Neural cell (in vitro differentiated cells): ENCODE results near the gene MARCHF9. TPM values are rescaled to one million over a fixed set of nuclear protein-coding genes. Genes with fewer than 3 reads are reported as not detected.

Experiments used
- H2AFZ ChIP-seq: fragments of 200-600, 300-800 bp; sonication (generic), shearing (Covaris generic); 2 replicates; pipeline ENCODE4 v1.6.0; 2014; ENCODE audit warnings: low read depth, mild to moderate bottlenecking, antibody characterized with exemption, low read length, moderate library complexity
- H3F3A ChIP-seq: fragments of 200-600 bp; shearing (Covaris generic); 2 replicates; pipeline ENCODE4 v1.6.1; 2016; ENCODE audit warnings: mild to moderate bottlenecking, moderate library complexity, mixed read lengths, antibody characterized with exemption, low read length; ENCODE audit not compliant: insufficient read depth, poor library complexity, severe bottlenecking
- H3K27ac ChIP-seq: fragments of 200-600, 300-800 bp; sonication (generic), shearing (Covaris generic); 2 replicates; pipeline ENCODE4 v1.5.1; 2014; ENCODE audit warnings: mild to moderate bottlenecking, low read length, moderate library complexity
- H3K27me3 ChIP-seq: fragments of 300-800, 200-600 bp; sonication (generic), shearing (Covaris generic); 2 replicates; pipeline ENCODE4 v1.6.0; 2014; ENCODE audit warnings: mild to moderate bottlenecking, low read depth, low read length, moderate library complexity; ENCODE audit not compliant: insufficient read depth
- H3K36me3 ChIP-seq: fragments of 300-800, 200-600 bp; sonication (generic), shearing (Covaris generic); 2 replicates; pipeline ENCODE4 v1.5.1; 2014; ENCODE audit warnings: mild to moderate bottlenecking, antibody characterized with exemption, low read length, moderate library complexity; ENCODE audit not compliant: insufficient read depth
- H3K4me2 ChIP-seq: fragments of 300-800, 200-600 bp; sonication (generic), shearing (Covaris generic); 2 replicates; pipeline ENCODE4 v1.6.0; 2014; ENCODE audit warnings: mild to moderate bottlenecking, low read length
- H3K4me3 ChIP-seq: fragments of 300-800, 200-600 bp; sonication (generic), shearing (Covaris generic); 2 replicates; pipeline ENCODE4 v1.5.1; 2014; ENCODE audit warnings: mild to moderate bottlenecking, low read length, moderate library complexity
- H3K79me2 ChIP-seq: fragments of 200-600 bp; shearing (Covaris generic); replicated peaks from 2 replicates; pipeline ENCODE4 v1.6.0; 2014; ENCODE audit warnings: mild to moderate bottlenecking, low read length, moderate library complexity; ENCODE audit not compliant: insufficient read depth
- H3K9ac ChIP-seq: fragments of 300-800, 200-600 bp; sonication (generic), shearing (Covaris generic); 2 replicates; pipeline ENCODE4 v1.6.1; 2016; ENCODE audit warnings: mild to moderate bottlenecking, low read length, mixed read lengths
- H3K9me2 ChIP-seq: fragments of 200-600 bp; shearing (Covaris generic); 2 replicates; pipeline ENCODE4 v1.6.1; 2016; ENCODE audit warnings: mild to moderate bottlenecking, low read length, mixed read lengths; ENCODE audit not compliant: insufficient read depth
- H3K9me3 ChIP-seq: fragments of 200-600, 300-800 bp; sonication (generic), shearing (Covaris generic); 2 replicates; pipeline ENCODE4 v1.6.1; 2016; ENCODE audit warnings: mild to moderate bottlenecking, mixed run types, low read length, moderate library complexity, mixed read lengths
- H4K20me1 ChIP-seq: fragments of 200-600 bp; shearing (Covaris generic); 2 replicates; pipeline ENCODE4 v1.6.1; 2016; ENCODE audit warnings: mild to moderate bottlenecking, mixed run types; ENCODE audit not compliant: insufficient read depth
- EP300 ChIP-seq: fragments of 450-650 bp; conservative IDR thresholded peaks from 2 replicates; pipeline ENCODE4 v1.6.1; 2014; ENCODE audit warnings: antibody characterized with exemption, mild to moderate bottlenecking, moderate library complexity; ENCODE audit not compliant: poor library complexity, severe bottlenecking
- EZH2 ChIP-seq: fragments of 200-600, 300-800 bp; shearing (Covaris generic), sonication (generic); IDR thresholded peaks from 2 replicates; pipeline ENCODE4 v1.6.1; 2014; ENCODE audit warnings: antibody characterized with exemption, low read length, borderline replicate concordance, mild to moderate bottlenecking; ENCODE audit not compliant: insufficient read depth, poor library complexity, severe bottlenecking
- MXI1 ChIP-seq: fragments of 450-650 bp; conservative IDR thresholded peaks from 2 replicates; pipeline ENCODE4 v1.6.1; 2014; ENCODE audit warnings: antibody characterized with exemption, mild to moderate bottlenecking; ENCODE audit not compliant: poor library complexity, severe bottlenecking
- POLR2AphosphoS5 ChIP-seq: IDR thresholded peaks from 2 replicates; pipeline ENCODE4 v1.6.1; 2012
- RAD21 ChIP-seq: fragments of 450-650 bp; conservative IDR thresholded peaks from 2 replicates; pipeline ENCODE4 v1.6.1; 2014; ENCODE audit warnings: antibody characterized with exemption, mild to moderate bottlenecking, moderate library complexity
- SMC3 ChIP-seq: fragments of 450-650 bp; conservative IDR thresholded peaks from 2 replicates; pipeline ENCODE4 v1.6.1; 2014; ENCODE audit warnings: antibody characterized with exemption, mild to moderate bottlenecking, moderate library complexity; ENCODE audit not compliant: poor library complexity
- TAF1 ChIP-seq: IDR thresholded peaks from 2 replicates; pipeline ENCODE4 v1.6.1; 2012; ENCODE audit warnings: low read depth
- polyA plus RNA-seq: library from polyadenylated mRNA; depleted of rRNA; stranded (reverse); fragments of >200 nt; gene quantifications from 2 replicates; pipeline ENCODE4 v1.2.3, GENCODE V29; 2014
- TF ChIP-seq, protein P1 (sequence below): IDR thresholded peaks from 2 replicates; pipeline ENCODE4 v1.6.1; 2012; ENCODE audit warnings: borderline replicate concordance
- TF ChIP-seq, protein P2 (sequence below): fragments of 450-650 bp; IDR thresholded peaks from 2 replicates; pipeline ENCODE4 v1.5.1; 2014; ENCODE audit warnings: antibody characterized with exemption, mild to moderate bottlenecking, moderate library complexity; ENCODE audit not compliant: poor library complexity, severe bottlenecking

Gene MARCHF9
- polyA plus RNA-seq, 1 donor from 2014 or later = 34.5 TPM

DNA sequence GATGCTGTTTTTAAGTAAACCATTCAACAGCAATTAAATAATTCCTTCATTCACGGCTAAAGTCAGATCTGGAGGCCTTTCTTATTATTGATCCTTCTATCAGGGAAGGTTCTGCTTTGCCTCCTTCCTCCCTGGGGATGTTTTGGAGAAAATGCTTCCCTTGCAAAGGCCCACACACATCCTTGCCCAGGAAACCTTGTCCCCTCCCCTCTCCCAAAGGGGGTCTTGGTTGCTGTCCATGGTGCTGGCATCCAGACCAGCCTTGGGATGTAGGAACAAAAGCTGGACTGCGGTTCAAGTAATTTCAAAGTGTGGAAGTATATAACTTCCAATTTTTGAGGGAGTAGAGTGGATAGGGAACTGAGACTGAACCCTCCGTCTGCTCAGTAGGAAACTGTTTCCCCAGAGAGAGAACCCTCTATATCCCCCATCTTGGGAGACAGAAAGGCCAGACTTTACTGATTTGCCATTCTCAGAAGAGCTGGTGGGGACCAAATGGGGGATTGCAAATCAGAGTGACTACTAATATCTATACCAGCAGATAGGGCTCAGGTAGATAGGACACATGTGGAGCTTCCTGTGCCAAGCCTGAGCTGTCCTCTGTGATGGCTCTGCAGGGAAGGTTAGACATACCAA, 5.6 kb downstream of the MARCHF9 start:
- H3K4me3 ChIP-seq = no peak overlapping the region
- no peaks in the 10 kb centered on the region for H3K9me2 ChIP-seq
- peaks cover 32% of the 10 kb centered on the region for H3K27me3 ChIP-seq
- H3K36me3 ChIP-seq = no peaks in the 10 kb centered on the region
- no peak overlapping the region for H3K4me2 ChIP-seq
- H3K9ac ChIP-seq = no peak overlapping the region
- H3K79me2 ChIP-seq = no peaks in the 10 kb centered on the region
- H3F3A ChIP-seq = no peaks in the 10 kb centered on the region
- TF ChIP-seq, protein P1, sequence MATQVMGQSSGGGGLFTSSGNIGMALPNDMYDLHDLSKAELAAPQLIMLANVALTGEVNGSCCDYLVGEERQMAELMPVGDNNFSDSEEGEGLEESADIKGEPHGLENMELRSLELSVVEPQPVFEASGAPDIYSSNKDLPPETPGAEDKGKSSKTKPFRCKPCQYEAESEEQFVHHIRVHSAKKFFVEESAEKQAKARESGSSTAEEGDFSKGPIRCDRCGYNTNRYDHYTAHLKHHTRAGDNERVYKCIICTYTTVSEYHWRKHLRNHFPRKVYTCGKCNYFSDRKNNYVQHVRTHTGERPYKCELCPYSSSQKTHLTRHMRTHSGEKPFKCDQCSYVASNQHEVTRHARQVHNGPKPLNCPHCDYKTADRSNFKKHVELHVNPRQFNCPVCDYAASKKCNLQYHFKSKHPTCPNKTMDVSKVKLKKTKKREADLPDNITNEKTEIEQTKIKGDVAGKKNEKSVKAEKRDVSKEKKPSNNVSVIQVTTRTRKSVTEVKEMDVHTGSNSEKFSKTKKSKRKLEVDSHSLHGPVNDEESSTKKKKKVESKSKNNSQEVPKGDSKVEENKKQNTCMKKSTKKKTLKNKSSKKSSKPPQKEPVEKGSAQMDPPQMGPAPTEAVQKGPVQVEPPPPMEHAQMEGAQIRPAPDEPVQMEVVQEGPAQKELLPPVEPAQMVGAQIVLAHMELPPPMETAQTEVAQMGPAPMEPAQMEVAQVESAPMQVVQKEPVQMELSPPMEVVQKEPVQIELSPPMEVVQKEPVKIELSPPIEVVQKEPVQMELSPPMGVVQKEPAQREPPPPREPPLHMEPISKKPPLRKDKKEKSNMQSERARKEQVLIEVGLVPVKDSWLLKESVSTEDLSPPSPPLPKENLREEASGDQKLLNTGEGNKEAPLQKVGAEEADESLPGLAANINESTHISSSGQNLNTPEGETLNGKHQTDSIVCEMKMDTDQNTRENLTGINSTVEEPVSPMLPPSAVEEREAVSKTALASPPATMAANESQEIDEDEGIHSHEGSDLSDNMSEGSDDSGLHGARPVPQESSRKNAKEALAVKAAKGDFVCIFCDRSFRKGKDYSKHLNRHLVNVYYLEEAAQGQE = no peak
- TF ChIP-seq TAF1 (no peak), EZH2 (no peak), EP300 (no peak), SMC3 (no peak), POLR2AphosphoS5 (no peak), MXI1 (no peak), RAD21 (no peak)
- TF ChIP-seq, protein P2, sequence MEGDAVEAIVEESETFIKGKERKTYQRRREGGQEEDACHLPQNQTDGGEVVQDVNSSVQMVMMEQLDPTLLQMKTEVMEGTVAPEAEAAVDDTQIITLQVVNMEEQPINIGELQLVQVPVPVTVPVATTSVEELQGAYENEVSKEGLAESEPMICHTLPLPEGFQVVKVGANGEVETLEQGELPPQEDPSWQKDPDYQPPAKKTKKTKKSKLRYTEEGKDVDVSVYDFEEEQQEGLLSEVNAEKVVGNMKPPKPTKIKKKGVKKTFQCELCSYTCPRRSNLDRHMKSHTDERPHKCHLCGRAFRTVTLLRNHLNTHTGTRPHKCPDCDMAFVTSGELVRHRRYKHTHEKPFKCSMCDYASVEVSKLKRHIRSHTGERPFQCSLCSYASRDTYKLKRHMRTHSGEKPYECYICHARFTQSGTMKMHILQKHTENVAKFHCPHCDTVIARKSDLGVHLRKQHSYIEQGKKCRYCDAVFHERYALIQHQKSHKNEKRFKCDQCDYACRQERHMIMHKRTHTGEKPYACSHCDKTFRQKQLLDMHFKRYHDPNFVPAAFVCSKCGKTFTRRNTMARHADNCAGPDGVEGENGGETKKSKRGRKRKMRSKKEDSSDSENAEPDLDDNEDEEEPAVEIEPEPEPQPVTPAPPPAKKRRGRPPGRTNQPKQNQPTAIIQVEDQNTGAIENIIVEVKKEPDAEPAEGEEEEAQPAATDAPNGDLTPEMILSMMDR = no peak
- H2AFZ ChIP-seq = no peak overlapping the region
- no peak overlapping the region for H3K27ac ChIP-seq
- H4K20me1 ChIP-seq = no peaks in the 10 kb centered on the region
- H3K9me3 ChIP-seq = no peaks in the 10 kb centered on the region

DNA sequence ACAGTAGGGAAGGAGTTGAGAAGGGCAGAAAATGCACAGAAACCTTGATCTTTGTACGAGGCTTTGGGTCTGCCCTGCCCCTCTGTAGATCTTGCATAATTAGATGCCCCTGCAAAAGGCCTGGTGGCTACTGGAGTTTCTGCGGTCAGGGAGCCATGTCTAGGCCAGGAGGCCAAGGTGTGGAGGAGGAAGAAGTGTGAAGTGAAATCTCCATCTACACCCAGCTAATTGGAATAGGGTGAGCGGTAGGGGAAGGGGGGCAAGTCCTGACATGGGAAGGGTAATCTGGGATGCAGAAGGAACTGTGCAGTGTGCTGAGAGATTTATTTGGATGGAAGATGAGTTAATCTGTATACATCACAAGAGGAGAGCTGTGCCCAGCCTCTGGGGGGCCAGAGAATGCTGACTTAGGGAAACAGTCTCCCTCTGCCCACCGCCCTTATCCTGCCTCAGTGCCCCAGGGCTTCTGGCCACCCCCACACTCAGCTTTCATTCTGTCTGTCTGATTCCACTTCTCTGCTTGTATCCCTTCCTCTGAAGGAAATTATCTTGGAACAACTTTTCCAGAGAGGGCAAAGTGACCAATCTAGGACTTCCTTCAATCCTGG, 6.6 kb downstream of the MARCHF9 start:
- H3K27ac ChIP-seq = no peak overlapping the region
- peaks cover 43% of the 10 kb centered on the region for H3K27me3 ChIP-seq
- H3K9me2 ChIP-seq = no peaks in the 10 kb centered on the region
- H3K4me3 ChIP-seq = no peak overlapping the region
- no peak overlapping the region for H2AFZ ChIP-seq
- no peaks in the 10 kb centered on the region for H4K20me1 ChIP-seq
- H3K36me3 ChIP-seq = no peaks in the 10 kb centered on the region
- H3K4me2 ChIP-seq = no peak overlapping the region
- TF ChIP-seq SMC3 (no peak), MXI1 (no peak), TAF1 (no peak), EZH2 (no peak)
- no peaks in the 10 kb centered on the region for H3K9me3 ChIP-seq
- no peaks in the 10 kb centered on the region for H3K79me2 ChIP-seq
- H3F3A ChIP-seq = no peaks in the 10 kb centered on the region
- no peak overlapping the region for H3K9ac ChIP-seq
